AG04450 (cell line): ENCODE data around the gene RPTOR. TPM values are rescaled to one million over a fixed set of nuclear protein-coding genes. Genes with fewer than 3 reads are reported as not detected.

Experiments used
- CTCF ChIA-PET: fragments of 300-600, 350-600 bp; formaldehyde crosslinking; extraction: SDS; loops from one replicate; lab custom pipeline; 2022; ENCODE audit warnings: antibody characterized with exemption, inconsistent platforms; lab: Charles Lee
- POLR2A ChIA-PET: fragments of 350-600 bp; formaldehyde crosslinking; extraction: SDS; loops from one replicate; lab custom pipeline; 2021; ENCODE audit warnings: antibody characterized with exemption, inconsistent platforms; lab: Yijun Ruan, JAX
- DNase-seq: peaks from one replicate; pipeline ENCODE4 v3.0.0-alpha.2; 2011; ENCODE audit warnings: low read depth, low spot score
- H3K27ac ChIP-seq: one replicate; pipeline ENCODE4 v1.5.1; 2012; ENCODE audit warnings: low read depth, low read length, control low read depth
- H3K27me3 ChIP-seq: one replicate; pipeline ENCODE4 v1.6.0; 2012; ENCODE audit warnings: low read length; ENCODE audit not compliant: control insufficient read depth, insufficient read depth
- H3K4me3 ChIP-seq: 2 replicates; pipeline ENCODE4 v1.5.1; 2011; ENCODE audit warnings: mild to moderate bottlenecking, low read depth, low read length, control low read depth
- H3K9me3 ChIP-seq: 2 replicates; pipeline ENCODE4 v1.5.1; 2012; ENCODE audit warnings: low read length; ENCODE audit not compliant: control insufficient read depth, insufficient read depth
- polyA plus RNA-seq: library from polyadenylated mRNA; depleted of rRNA; stranded (reverse); fragments of >200 nt; gene quantifications from 2 replicates; pipeline ENCODE4 v1.2.3, GENCODE V29; 2011
- TF ChIP-seq, protein P1 (sequence below): IDR thresholded peaks from 2 replicates; pipeline ENCODE4 v1.5.1; 2011; ENCODE audit warnings: low read depth, low read length, control low read depth, inconsistent platforms

Gene RPTOR
- polyA plus RNA-seq, 1 experiment: 6.2 TPM

DNA sequence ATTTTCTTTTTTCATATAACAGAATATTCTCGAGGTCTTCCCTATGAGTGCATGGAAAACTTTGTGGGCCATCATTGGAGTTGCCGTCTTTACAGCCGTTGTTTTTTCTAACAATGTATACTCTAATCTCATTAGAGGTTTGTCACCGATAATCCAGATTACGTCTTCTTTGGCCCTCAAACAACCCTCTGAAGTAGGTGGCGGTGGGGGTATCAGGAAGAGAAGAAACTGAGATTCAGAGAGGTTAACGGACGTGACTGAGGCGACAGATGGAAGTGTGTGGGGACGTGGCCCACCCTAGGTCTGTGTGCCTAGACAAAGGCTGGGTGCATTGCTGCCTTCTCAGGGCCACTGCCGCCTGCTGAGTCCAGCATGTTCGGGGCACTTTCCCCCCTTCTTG lies 63.7 kb downstream of the RPTOR start:
- no peak overlapping the region for H3K4me3 ChIP-seq
- H3K27ac ChIP-seq: no peak overlapping the region
- no peaks in the 10 kb centered on the region for H3K27me3 ChIP-seq
- DNase-seq: no peak
- TF ChIP-seq, protein P1, sequence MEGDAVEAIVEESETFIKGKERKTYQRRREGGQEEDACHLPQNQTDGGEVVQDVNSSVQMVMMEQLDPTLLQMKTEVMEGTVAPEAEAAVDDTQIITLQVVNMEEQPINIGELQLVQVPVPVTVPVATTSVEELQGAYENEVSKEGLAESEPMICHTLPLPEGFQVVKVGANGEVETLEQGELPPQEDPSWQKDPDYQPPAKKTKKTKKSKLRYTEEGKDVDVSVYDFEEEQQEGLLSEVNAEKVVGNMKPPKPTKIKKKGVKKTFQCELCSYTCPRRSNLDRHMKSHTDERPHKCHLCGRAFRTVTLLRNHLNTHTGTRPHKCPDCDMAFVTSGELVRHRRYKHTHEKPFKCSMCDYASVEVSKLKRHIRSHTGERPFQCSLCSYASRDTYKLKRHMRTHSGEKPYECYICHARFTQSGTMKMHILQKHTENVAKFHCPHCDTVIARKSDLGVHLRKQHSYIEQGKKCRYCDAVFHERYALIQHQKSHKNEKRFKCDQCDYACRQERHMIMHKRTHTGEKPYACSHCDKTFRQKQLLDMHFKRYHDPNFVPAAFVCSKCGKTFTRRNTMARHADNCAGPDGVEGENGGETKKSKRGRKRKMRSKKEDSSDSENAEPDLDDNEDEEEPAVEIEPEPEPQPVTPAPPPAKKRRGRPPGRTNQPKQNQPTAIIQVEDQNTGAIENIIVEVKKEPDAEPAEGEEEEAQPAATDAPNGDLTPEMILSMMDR: no peak
- CTCF ChIA-PET: no interaction called here
- H3K9me3 ChIP-seq: no peaks in the 10 kb centered on the region
- POLR2A ChIA-PET: no interaction called here

DNA sequence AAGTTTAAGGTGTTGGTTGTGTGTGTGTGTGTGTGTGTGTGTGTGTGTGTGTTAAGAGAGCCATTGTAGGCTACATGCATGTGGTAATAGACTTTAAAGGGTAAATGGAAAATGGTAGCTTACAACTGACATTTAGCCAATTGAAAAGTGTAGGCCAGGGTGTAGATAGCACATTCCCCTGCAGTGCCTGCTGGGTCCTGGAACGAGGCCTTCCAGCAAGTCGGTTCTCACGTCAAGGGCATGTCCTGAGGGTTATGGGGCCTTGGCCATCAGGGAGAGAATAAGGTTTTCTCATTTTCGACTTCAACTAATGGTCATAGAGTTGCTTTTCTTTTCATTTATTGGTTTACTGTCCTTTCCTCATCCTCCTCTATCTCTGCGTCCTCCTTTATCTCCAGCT lies 65.1 kb downstream of the RPTOR start:
- TF ChIP-seq, protein P1: no peak
- ChIA-PET CTCF (no interaction called here), POLR2A (no interaction called here)
- Histone ChIP-seq H3K27me3 (no peaks in the 10 kb centered on the region), H3K9me3 (no peaks in the 10 kb centered on the region), H3K4me3 (no peak overlapping the region), H3K27ac (no peak overlapping the region)
- DNase-seq: no peak

DNA sequence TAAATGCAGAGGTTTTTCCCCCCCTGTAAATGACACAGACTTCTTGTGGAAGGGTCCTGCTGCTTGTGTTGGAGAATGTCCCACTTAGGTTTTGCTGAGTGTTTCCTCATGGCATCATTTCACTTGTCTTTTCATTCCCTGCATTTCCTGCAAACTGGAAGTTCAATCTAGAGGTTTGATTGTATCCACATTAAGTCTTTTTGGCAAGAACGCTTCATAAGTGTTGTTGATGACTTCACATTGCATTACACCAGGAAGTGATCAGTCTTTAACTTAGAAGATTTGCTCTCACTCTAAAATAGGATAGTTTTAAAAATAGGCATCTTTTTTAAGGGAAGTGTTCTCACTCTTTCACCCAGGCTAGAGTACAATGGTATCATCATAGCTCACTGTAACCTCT lies 67.2 kb downstream of the RPTOR start:
- Histone ChIP-seq H3K9me3 (no peaks in the 10 kb centered on the region), H3K27me3 (no peaks in the 10 kb centered on the region), H3K27ac (no peak overlapping the region), H3K4me3 (no peak overlapping the region)
- TF ChIP-seq, protein P1: no peak
- ChIA-PET POLR2A (no interaction called here), CTCF (interaction anchor here (0.6 kb wide), 1 partner anchor 144 kb away, joined by 3 read pairs; no protein-coding TSS in a partner anchor)
- DNase-seq: no peak

DNA sequence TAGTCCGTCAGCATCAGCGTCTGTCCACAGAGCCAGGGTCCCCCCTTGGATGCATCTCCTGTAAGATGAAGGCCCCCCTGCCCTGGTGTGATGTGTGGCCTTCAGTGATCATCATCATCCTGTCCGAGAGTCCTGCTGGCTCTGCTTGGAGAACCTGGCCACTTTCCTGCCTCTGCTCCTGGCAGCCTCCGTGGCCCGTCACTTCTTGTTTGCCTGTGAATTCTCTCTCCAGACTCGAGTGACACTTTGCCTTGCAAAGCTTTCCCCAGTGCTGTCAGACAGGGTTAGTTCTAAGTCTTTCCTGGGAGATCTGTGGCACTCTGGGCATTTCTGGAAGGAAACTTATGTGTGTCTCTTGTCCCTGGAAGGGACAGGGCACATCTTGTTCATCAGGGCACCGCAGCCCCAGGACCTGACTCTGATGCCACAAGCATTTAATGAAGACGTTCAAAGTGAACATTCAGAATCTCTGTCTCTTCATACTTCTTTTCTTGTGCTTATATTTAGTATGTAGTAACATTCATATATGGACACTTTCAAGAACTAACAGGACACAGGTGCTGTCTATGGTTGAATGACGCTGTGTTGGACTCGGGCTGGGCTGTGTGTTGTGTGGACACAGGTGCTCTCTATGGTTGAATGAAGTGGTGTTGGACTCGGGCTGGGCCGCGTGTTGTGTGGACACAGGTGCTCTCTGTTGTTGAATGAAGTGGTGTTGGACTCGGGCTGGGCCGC lies 68.5 kb downstream of the RPTOR start:
- ChIA-PET POLR2A (no interaction called here), CTCF (no interaction called here)
- Histone ChIP-seq H3K27me3 (no peaks in the 10 kb centered on the region), H3K4me3 (no peak overlapping the region), H3K27ac (no peak overlapping the region), H3K9me3 (no peaks in the 10 kb centered on the region)
- DNase-seq: no peak
- TF ChIP-seq, protein P1: no peak

DNA sequence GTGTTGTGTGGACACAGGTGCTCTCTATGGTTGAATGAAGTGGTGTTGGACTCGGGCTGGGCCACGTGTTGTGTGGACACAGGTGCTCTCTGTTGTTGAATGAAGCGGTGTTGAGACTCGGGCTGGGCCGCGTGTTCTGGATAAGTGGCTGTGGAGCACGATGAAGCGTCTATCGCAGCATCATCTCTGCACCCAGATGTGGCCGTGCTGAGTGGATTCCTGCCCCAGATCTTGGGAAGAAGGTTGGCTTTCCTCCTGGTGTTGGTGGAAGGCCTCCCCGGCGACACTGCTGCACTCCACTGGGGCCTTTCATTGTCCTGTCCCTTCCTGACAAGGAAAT lies 69.1 kb downstream of the RPTOR start:
- no peak overlapping the region for H3K4me3 ChIP-seq
- H3K9me3 ChIP-seq: no peaks in the 10 kb centered on the region
- CTCF ChIA-PET: no interaction called here
- H3K27me3 ChIP-seq: no peaks in the 10 kb centered on the region
- no peak overlapping the region for H3K27ac ChIP-seq
- TF ChIP-seq, protein P1: no peak
- no peak for DNase-seq
- POLR2A ChIA-PET: no interaction called here
